GM12892 (cell line): ENCODE data around the gene NFATC1.

Experiments
- DNase-seq: peaks from one replicate; pipeline ENCODE4 v3.0.0; 2011; ENCODE audit not compliant: insufficient read length
- FAIRE-seq: peaks from 2 replicates; lab custom pipeline; 2011; peaks lifted over from hg19 to GRCh38; lab: Jason Lieb, UNC
- POLR2A ChIP-seq: IDR thresholded peaks from 2 replicates; pipeline ENCODE4 v1.6.1; 2011; ENCODE audit warnings: low read depth, low read length, control low read depth
- POLR2AphosphoS5 ChIP-seq: IDR thresholded peaks from 2 replicates; pipeline ENCODE4 v1.6.1; 2011; ENCODE audit warnings: low read depth, low read length, control low read depth
- TAF1 ChIP-seq: IDR thresholded peaks from 2 replicates; pipeline ENCODE4 v1.6.1; 2011; ENCODE audit warnings: low read depth, mild to moderate bottlenecking, control low read depth, low read length, borderline replicate concordance

NFATC1 gene

DNA sequence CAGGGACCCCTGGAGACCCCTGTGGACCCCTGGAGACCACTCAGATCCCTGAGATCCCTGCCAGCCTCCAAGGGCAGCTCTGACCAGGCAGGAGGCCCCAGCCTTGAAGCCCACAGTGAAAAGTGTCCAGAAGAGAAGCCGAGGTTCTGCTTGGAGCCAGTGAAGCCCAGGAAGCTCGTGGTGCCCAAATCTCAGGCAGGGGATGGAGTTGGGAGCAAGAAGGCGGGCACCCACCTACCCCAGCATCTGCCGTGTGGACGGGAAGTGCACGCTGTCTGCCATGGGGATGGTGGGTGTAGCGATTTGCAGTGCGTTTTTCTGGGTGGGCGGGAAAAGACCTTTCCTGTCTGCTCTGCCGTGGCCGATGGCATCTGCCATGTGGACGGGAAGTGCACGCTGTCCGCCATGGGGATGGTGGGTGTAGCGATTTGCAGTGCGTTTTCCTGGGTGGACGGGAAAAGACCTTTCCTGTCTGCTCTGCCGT, 163.2 kb downstream of the NFATC1 start:
- FAIRE-seq (no peak), DNase-seq (no peak)
- TF ChIP-seq POLR2AphosphoS5 (no peak), TAF1 (no peak), POLR2A (no peak)

DNA sequence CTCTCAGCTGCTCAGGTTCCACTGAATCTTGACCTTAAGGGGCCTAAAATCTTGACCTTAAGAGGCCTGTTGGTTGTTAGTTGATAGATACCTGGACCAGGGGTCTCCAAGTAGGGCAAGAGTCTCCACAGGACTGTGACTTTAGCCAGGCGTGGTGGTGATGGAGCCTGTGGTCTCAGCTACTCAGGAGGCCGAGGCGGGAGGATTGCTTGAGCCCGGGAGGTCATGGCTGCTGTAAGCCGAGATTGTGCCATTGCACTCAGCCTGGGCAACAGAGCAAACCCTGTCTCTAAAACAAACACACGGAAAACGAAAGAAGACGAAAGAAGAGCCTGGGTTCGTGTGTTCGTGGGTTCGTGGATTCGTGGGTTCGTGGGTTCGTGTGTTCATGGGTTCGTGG, 163.7 kb downstream of the NFATC1 start:
- FAIRE-seq: no peak
- TF ChIP-seq TAF1 (no peak), POLR2A (no peak), POLR2AphosphoS5 (no peak)

DNA sequence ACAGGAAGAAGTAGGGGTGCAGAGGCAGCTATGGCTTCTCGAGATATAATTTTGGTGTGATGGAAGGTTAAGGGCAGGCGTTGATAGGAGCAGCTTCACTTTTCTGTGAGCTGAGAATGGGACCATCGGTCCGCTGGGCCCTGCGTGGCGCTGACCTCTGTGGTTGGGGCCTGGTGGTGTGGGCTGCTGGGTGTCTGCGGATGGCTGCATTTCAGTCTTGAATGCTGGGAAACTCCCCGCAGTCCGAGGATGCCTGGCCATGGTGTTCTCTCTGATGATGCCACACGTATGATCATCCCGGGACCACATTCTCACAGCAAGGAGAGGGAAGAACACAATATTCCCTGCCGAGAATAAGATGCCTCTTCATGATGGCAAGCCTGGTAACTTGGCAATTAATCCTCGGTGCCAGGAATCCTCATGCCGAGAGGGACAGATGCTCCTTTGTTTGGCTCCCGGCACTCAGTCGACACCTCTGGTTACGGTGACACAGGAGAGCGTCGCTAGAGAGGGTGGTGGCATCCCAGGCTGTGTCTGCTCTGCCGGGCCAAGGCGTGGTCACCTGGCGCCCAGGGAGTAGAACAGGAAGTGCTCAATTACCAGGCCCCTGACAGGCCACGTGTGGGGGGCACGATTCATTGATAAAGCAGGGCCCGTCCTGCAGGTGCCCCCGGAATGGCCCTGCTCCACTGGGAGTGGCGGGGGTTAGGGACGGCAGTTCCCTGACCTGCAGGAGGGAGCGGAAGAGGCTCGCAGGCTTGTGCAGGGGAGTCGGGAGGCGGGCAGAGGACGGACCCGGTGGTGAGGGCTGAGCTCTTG, 164.5 kb downstream of the NFATC1 start:
- TF ChIP-seq POLR2A (no peak), TAF1 (no peak), POLR2AphosphoS5 (no peak)
- DNase-seq (no peak), FAIRE-seq (no peak)

More for the DNA sequence above, 163.7 kb downstream of the NFATC1 start:
- no peak for DNase-seq

DNA sequence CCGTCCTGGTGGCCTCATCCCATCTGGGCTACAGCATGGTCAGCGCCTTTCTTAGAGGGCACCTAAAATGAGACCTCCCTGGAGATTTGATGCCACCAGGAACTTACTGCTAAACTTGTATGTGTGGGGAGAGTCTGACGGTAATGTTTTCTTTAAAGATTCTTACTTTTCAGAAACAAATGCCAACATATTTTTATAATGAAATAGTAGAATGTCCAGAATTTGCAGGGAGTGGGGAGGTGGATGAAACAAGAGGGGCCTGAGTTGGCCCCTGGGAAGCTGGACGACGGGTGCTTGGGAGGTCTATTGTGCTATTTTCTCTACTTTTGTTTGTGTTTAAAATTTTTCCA, 165.1 kb downstream of the NFATC1 start:
- DNase-seq (no peak), FAIRE-seq (no peak)
- TF ChIP-seq TAF1 (no peak), POLR2AphosphoS5 (no peak), POLR2A (no peak)

DNA sequence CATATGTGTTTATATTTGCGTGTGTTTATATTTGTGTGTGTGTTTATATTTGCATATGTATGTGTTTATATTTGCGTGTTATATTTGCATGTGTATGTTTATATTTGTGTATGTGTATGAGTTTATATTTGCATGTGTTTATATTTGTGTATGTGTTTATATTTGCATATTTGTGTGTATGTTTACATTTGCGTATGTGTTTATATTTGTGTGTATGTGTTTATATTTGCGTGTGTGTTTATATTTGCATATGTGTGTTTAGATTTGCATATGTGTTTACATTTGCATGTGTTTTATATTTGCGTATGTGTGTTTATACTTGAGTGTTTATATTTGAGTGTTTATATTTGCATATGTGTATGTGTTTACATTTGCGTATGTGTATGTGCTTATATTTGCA, 168.2 kb downstream of the NFATC1 start:
- no peak for DNase-seq
- TF ChIP-seq TAF1 (no peak), POLR2AphosphoS5 (no peak), POLR2A (no peak)
- FAIRE-seq: no peak

DNA sequence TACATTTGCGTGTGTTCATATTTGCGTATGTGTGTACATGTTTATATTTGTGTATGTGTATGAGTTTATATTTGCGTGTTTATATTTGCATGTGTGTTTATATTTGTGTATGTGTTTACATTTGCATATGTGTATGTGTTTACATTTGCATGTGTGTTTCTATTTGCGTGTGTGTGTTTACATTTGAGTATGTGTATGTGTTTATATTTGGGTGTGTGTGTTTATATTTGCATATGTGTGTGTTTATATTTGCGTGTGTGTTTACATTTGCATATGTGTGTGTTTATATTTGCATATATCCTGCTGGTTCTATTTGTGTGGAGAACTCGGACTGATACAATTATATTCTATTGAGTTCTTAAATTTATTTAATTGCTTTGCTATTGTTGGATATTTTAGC, 168.7 kb downstream of the NFATC1 start:
- TF ChIP-seq POLR2A: no peak
- no peak for TF ChIP-seq POLR2AphosphoS5
- TF ChIP-seq TAF1: no peak
- peak; percentile 85 for FAIRE-seq
- no peak for DNase-seq

DNA sequence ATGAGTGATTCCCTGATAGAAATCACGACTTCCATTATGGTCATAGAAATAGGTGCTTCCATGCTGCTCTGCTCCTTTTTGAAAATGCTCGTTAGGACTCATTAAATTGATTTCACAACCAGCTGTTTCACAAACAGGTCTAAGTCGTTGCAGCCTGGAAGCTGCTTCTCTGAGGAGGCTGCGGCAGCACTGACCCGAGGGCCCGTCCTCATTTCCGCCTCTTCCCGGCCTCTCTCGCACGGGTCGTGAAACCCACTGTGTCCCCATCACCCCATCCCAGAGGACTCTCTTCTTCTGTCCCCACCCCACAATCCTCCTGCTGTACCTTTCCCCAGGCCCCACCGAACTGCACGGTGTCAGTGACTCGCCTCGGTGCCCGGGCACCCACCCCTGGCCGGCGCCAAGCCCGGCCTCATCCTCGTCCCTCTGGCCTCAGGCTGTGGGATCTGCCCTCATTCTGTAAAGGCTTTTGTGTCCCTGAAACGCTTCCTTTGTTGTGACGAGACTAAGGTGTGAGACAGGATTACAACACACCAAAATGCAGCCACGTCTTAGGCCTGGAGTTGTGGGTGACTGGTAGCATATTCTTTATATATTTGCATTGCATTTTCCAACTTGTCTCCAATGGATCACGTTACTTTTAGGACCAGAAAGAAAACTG, 171.2 kb downstream of the NFATC1 start:
- FAIRE-seq: no peak
- no peak for DNase-seq
- TF ChIP-seq TAF1 (no peak), POLR2AphosphoS5 (no peak), POLR2A (no peak)

DNA sequence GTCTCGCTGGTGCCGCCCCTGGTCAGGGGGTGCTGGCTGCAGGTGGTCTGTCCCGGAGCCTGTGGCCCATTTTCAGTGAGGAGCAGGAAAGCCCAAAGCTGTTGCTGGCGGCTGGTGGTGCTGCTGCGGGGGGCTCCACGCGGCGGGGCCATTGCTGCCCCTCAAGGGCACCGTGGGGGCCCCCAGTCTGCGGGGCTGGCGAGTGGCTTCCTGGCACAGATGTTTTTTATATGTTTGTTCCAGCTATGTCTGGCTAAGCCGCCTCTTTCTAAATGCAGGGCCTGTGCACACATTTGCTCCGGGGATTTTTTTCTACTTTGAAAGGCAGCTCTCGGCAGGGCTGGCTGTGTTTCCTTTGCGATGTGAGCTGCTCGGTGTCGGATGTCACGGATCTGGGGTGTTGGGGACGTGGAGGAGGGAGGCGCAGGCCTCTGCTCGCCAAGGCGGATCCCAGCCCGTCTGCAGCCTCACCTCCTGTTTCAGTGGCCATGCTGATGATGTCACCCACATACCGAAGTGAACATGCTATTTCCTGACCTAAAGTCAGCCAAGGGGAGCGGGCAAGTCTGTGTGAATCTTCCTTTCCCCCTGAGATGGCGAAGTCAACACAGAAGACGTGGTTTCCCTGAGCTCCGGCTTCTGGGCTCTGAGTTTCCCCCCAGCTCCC, 171.9 kb downstream of the NFATC1 start:
- FAIRE-seq (no peak), DNase-seq (no peak)
- TF ChIP-seq TAF1 (no peak), POLR2AphosphoS5 (no peak), POLR2A (no peak)

DNA sequence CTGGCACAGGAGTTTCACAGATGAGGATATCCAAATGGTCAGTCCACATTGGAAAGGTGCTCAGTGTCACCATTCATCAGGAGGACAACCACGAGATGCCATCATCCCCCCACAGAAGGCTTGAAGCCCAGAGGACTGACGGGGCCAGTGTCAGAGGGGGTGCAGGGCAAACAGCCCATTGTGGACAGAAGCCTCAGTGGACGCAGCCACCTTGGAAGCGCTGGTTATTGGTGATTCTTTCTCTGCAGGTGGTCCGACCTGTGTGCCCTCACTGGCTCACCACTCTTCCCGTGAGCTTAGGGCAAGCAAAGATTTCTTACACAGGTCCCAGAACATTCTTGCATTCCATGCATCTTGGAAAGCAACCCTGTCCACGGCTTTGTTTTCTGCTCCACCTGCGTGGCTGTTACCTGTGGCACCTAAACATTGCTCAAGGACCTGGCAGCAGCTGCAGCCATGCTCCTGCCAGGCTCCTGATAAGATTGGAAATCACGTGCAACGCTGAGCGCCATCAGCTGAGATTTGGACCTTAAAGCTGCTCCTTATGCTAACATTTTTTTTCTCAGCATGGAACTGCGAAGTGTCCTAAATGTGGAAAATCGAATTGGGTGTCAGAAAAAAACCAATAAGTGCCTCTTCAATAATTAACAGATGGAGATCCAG, 172.9 kb downstream of the NFATC1 start:
- TF ChIP-seq POLR2AphosphoS5 (no peak), POLR2A (no peak), TAF1 (no peak)

DNA sequence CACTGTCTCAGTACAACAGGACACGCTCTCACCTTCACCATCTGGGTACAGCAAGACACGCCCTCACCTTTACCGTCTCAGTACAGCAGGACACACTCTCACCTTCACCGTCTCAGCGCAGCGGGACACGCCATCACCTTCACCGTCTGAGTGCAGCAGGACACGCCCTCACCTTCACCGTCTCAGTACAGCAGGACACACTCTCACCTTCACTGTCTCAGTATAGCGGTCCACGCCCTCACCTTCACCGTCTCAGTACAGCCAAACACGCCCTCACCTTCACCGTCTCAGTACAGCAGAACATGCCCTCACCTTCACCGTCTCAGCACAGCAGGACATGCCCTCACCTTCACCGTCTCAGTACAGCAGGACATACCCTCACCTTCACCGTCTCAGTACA, 174.0 kb downstream of the NFATC1 start:
- DNase-seq (no peak), FAIRE-seq (no peak)
- TF ChIP-seq TAF1 (no peak), POLR2A (no peak), POLR2AphosphoS5 (no peak)

More for the DNA sequence above, 172.9 kb downstream of the NFATC1 start:
- FAIRE-seq (no peak), DNase-seq (no peak)
